HepG2 (cell line): ENCODE results near the gene SULT6B1.

ENCODE experiments used
- BHLHE40 ChIP-seq: IDR thresholded peaks from 2 replicates; pipeline ENCODE4 v1.6.1; 2011; ENCODE audit warnings: low read length, improper control_type of control experiment
- CTCF ChIP-seq: sonication (generic); formaldehyde crosslinking; IDR thresholded peaks from 2 replicates; pipeline ENCODE4 v1.5.0; 2020; ENCODE audit warnings: mild to moderate bottlenecking, missing genetic modification reagents, moderate library complexity
- HOXA5 ChIP-seq: sonication (generic); formaldehyde crosslinking; IDR thresholded peaks from 2 replicates; pipeline ENCODE4 v1.4.0; 2020; ENCODE audit warnings: missing genetic modification reagents
- HOXA7 ChIP-seq: sonication (generic); formaldehyde crosslinking; IDR thresholded peaks from 2 replicates; pipeline ENCODE4 v1.8.1; 2022; ENCODE audit warnings: mild to moderate bottlenecking, missing genetic modification reagents, moderate library complexity
- IRF1 ChIP-seq: sonication (generic); formaldehyde crosslinking; IDR thresholded peaks from 2 replicates; pipeline ENCODE4 v1.4.0; 2020; ENCODE audit warnings: low read depth, mild to moderate bottlenecking, missing genetic modification reagents
- MXD4 ChIP-seq: IDR thresholded peaks from 2 replicates; pipeline ENCODE4 v1.6.1; 2016; ENCODE audit warnings: mild to moderate bottlenecking, missing biosample characterization, missing genetic modification reagents
- NR2C2 ChIP-seq: sonication (generic); formaldehyde crosslinking; IDR thresholded peaks from 2 replicates; pipeline ENCODE4 v1.4.0; 2020; ENCODE audit warnings: missing genetic modification reagents, mild to moderate bottlenecking, moderate library complexity, borderline replicate concordance
- SRY ChIP-seq: sonication (generic); formaldehyde crosslinking; IDR thresholded peaks from 2 replicates; pipeline ENCODE4 v1.8.0; 2022; ENCODE audit warnings: mild to moderate bottlenecking, missing genetic modification reagents
- TCF12 ChIP-seq, 2 experiments: fragments of 450-650 bp in 1 of 2; sonication (generic) in 1 of 2; formaldehyde crosslinking in 1 of 2; IDR thresholded peaks; 2 replicates each; pipeline versions ENCODE4 v1.6.1 to v1.8.0; 2017 to 2022; ENCODE audit warnings: antibody characterized with exemption in 1 of 2, mild to moderate bottlenecking in 1 of 2, missing genetic modification reagents in 1 of 2, moderate library complexity in 1 of 2
- ZNF766 ChIP-seq: sonication (generic); formaldehyde crosslinking; IDR thresholded peaks from 2 replicates; pipeline ENCODE4 v1.5.0; 2020; ENCODE audit warnings: missing genetic modification reagents, borderline replicate concordance

- TF ChIP-seq NR2C2, result no peak
- no peak for TF ChIP-seq CTCF (CRISPR knock-in tag)
- no peak for TF ChIP-seq HOXA7 (CRISPR knock-in tag)
- no peak for TF ChIP-seq HOXA5 (CRISPR knock-in tag)
- no peak for TF ChIP-seq IRF1 (CRISPR knock-in tag)
- TF ChIP-seq BHLHE40, result no peak
- TF ChIP-seq MXD4, result no peak
- no peak for TF ChIP-seq SRY (CRISPR knock-in tag)
- no peak for TF ChIP-seq TCF12 (IDR thresholded peaks at IDR 0.05)
- no peak for TF ChIP-seq TCF12 (CRISPR knock-in tag; IDR thresholded peaks at IDR 0.05)
- no peak for TF ChIP-seq ZNF766
Observed at GRCh38 chr2:37173741-37174140, 14.7 kb downstream of the SULT6B1 start.
